Hippocampal formation (tissue), 2 donors: Measurements from ENCODE around the gene DOK3.

ENCODE experiments used
- DNase-seq, 2 donors: peaks; one replicate each; lab custom pipeline; 2025; lab: John Stamatoyannopoulos, UW

DOK3 gene

GRCh38 chr5:177509381-177509951 is at the start of gene DOK3:
Gene DOK3 (minus strand): TSS chr5:177509826. CDS start chr5:177509540, 286 bp downstream.
- DNase-seq: no peak

DNA sequence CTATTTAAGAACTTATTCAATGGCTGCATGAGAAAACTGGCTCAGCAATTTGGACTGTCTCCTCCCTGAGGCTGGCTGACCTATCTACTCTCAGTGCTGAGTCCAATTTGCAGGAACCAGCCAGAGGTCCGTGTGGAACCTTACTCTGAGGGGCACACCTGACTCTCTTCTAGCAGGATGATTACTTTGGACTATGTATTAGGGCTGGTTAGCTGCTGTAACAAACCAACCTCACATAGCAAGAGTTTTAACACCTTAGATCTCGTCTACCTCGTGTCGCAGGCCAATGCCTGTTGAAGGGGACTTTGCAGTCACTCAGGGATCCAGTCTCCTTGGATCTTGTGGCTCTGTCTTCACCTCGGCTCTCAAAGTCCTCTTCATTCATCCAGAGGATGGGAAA is 48.2 kb upstream of the DOK3 start:
- no peak for DNase-seq

DNA sequence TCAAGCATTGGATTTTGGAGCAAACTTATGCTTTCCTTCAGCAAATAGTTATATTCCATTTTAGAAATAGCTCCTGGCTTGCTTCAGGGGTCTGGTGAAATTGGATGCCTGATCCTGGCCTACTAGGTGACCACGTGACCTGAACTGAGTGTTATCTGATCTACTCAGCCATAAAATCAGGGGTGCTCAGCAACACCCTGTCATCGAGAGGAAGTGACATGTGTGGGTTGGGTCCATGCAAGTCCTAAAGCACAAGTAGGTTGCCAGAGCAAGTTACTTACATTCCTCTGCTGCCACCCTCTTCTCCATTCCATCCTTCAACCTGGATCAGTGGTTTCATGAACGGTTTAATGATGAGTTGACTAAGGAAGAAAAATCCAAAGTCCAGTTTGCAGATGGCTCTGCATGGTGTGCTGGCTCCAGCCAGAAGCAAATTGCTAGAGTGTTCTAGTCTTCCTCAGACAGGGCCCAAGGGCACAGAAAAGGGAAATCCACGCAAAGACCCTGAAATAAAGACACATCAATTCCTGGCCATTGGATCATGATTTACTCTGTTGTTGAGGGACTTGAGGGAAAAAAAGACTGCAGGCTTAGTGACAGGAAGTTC is 47.5 kb upstream of the DOK3 start:
- no peak for DNase-seq

- no peak for DNase-seq
Measured at GRCh38 chr5:177555665-177556064, 46.0 kb upstream of the DOK3 start.

- no peak for DNase-seq
Measured at GRCh38 chr5:177555228-177555627, 45.6 kb upstream of the DOK3 start.

DNA sequence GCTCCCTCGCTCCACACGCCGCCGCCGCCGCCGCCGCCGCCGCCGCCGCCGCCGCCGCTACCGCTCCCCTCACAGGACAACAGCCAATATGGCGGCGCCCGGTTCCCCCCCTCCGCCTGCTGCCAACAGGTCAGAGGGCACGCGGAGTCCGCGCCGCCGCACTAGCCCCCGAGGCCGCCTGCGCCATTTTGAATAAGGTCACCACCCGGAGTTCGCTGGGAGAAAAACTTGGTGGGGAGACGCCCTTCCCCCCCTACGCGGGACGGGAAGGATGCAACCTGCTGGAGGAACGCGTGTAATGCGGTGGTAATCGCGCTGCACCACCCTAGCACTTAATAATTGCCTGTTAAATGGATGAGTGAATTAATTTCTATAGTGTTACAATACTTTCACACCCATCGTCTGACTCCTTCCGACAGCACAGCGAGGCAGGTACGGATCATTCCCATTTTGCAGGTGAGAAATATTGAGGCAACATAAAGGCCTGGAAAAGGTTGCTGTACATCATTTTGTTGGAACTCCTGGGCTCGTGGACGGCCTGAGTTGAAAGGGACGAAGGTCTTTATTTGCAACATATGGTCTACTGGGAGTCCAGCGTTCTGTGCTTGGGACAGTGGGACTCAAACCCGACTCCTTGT is 45.0 kb upstream of the DOK3 start, which contains the start of gene FAM193B:
FAM193B (minus strand) TSS at position 90 of the 638 bp plus-strand sequence. CDS start 105 bp downstream, outside the sequence.
- peak; percentile 84 to 88 for DNase-seq

- DNase-seq: peak in 1 of 2 donors; percentile 28
Measured at GRCh38 chr5:177553671-177554429, 44.2 kb upstream of the DOK3 start.

DNA sequence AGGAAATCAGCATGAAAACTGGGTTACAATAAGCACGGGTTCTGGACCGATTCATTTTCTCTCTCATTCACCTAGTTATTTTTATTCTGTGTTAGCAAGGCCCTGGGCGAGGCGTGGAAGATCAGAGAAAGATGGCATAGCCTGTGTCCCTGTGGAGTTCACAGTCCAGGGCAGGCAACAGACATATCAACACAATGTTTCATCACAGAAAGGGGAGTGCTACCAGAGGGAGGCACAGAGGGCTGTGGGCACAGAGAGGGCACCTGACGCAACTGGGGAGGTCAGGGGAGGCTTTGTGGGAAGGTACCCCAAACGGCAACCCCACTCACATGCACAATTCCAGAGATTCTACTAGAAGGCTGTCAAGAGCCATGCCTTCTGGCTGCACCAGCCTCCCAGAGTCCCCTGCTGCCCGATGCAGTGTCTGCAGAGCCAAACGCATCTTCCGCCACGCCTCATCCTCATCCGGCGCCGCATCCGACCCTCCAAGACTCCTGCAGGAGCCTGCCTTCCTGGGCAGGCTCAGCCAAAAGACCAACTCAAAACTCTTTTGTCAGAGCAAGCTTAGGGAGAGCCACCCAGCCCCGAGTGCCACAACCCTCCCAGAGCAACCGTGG is 43.3 kb upstream of the DOK3 start:
- DNase-seq: no peak

DNA sequence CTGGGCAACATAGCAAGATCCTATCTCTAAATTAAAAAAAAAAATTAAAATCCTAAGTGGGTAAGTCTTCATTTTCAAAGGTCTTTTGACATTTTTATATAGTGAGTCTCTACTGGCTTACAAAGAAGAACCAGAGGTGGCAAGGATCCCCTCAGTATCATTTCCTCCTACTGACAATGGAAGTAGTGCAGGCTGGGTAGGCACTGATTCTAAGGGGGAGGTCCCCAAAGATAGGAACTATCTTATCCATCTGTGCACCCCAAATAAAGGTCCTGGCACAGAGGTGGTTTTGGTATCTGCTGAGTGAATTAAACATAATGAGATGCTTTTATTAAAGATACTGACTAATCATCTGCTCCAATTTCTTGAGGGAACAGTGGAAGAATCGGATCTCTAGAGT is 40.5 kb upstream of the DOK3 start:
- DNase-seq: no peak

DNA sequence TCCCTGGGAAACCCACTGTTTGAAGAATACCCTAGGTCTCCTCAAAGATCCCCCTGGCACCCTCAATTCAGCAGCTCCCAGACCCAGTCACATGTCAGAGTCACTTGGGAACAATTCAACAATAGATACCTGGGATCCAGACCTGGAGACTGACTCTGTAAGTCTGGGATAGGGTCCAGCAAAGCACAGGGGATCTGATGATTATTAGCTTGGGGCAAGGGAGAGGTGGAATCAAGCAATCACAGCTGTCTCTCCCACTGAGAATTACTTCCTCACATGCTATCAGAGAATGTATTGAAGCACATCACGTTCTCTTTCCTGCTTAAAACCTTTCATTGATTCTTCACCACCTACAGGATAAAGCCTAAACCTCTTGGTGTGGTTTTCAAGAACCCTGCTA is 38.9 kb upstream of the DOK3 start:
- no peak for DNase-seq

- no peak for DNase-seq
Measured at GRCh38 chr5:177547736-177548135, 38.1 kb upstream of the DOK3 start.

GRCh38 chr5:177546258-177546741 is 36.7 kb upstream of the DOK3 start:
- DNase-seq: peak; percentile 16 to 61

DNA sequence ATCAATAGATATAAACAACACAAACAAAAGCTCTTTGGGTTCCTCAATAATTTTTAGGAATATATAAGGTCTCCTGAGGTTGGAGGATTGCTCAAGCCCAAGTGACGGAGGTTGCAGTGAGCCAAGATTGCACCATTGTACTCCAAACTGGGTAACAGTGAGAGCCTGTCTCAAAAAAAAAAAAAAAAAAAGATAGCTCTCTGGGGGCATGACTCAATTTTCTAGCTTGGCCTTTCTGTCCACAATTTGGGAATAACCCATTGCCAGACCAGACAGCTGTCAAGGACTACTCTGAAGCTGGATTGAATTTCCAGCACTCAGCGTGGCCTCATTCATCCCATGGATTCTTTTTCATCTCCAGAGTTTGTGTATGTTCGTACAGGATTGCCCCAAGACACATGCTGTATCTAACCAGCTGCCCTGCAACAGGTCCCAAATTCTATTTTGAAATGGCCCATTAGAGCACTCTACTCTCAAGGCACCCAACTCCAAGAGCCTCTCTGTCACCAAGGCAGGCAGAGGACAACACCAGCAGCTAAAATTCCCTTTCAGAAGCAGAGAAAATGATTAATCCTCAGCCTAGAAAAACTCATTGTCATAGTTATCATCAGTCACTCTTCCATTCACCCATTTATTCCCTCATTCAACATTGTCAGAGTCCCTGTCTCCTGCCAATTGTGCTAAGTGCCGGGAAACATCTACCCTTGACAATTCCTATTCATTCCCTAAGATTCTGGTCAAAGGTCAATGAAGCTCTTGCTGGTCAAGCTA is 36.0 kb upstream of the DOK3 start:
- DNase-seq: no peak

DNA sequence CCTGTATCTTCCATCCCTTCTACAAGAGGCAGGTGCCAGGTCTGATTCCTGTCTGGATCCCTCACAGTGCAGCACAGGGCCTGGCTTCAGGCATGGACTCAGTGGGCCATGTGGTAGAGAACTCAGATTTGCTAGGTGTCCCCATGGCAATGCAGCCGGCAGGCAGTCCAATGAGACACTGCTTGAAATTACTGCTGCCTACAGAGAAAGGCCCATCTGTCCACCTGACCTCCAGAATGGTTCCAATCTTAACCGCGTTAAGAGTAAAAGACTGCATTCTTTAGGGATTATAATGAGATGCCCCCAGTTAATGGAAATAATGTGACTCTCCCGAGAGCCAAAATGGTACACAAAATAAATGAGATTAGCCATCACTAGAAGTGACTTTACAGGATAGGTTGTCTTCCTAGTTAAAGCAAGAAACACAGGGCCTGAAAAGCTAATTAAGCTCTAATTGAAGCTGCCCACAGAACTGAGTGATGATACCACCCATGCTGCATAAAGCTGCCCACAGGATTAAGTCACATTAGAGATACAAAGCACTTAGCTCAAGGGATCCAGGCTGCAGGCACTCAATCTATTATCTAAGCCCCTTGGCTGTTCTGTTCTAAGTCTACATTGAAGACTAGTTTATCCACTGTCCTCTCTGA is 33.3 kb upstream of the DOK3 start:
- no peak for DNase-seq

DNA sequence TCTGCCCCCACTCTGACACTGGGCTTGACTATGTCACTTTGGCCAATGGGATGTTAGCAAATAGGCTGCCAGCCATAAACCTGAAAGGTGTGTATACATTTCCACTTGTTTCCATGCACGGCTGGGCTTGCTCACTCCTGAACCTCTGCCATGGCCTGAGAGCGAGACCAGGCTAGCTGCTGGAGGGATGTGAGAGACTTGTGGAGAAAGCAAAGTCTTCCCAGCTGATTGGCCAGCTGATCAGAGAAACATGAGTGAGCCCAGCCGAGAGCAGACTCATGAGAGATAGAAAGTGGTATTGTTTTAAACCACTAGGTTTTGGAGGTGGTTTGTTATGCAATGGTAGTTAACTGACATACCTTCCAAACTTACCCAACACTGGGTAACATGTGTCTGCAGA is 30.8 kb upstream of the DOK3 start:
- DNase-seq: no peak

DNA sequence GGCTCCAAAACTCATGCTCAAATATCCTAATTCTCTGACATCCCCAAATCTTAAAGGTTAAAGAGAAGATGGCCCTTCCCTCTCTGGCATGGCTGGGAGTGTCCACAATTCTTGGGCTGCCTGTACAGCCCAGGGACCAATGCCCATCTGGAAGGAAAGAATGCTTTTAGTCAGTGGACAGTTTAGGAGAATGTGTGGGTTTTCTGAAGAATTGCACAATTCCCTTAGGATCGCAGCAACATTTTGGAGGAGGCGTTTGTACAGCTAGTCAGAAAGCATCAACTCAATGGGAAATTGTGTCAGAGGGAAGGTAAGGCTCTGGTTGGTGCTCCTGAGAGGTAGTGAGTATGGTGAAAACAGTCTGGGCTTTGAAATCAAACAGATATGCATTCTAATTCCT is 29.8 kb upstream of the DOK3 start:
- no peak for DNase-seq

DNA sequence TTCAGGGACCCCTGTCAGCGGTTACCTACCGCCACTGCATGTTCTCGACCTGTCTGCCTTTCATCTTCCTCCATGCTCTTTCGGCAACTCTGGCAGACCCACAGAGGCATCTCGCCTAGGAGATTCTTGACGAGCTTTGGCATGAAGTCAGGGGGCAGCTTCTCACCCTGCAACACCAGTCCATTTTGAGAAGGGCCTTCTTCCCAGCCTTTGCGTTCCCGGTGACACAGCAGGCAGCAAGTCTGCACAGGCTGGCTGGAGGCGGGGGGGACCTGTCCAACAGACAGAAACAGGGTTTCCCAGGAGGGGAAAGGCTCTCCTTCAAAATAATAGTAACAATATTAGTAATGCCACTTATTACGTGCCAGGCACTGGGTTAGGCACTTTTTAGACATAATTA is 29.2 kb upstream of the DOK3 start:
- no peak for DNase-seq

DNA sequence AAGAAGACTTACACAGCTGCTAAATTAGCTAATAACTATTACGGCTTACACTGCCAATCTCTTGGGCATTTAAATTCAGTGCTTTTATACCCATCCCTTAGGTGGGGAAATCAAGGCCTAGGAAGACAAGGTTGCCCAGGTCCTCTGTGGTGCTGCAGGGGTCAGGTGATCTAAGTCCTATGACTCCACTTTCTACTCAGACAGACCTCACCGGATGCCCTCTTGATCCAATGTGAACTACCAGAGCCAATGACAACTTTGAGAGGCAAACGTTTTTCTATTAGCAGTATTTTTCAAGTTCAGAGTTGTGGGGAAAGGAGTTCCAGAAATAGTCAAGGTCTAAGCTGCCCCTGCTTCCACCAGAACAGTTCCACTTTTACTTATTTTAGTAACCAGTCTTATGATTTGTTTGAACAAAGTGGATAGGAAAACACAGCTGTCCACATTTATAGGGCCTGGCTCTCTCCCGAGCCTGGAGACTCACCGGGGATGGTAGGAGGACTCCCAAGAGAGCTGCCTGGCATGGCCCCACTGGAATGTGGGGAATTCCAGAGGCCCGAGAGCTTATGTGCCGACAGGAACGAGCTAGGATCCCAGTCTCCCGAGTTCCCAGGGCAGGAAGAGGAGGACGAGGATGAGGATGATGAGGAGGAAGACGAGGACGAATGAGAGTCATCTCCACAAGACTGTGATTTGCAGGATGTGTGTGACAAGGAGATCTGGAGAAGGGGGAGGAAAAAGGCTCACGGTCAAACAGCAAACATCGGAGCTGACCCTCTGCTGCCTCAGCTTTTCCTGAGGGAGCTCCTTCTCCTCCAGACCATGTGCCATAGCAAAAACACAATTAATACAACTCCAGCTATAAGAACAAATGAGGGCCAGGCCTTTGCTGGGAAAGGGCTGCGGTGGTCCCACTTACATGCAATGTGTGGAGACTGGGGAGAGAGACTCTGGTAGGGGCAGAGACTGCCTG is 28.0 kb upstream of the DOK3 start:
- DNase-seq: no peak

GRCh38 chr5:177536386-177536785 is 26.8 kb upstream of the DOK3 start:
- DNase-seq: no peak

- DNase-seq: no peak
Measured at GRCh38 chr5:177535125-177535524, 25.5 kb upstream of the DOK3 start.
